Measurements from ENCODE around the gene FATE1.

Gene FATE1

GRCh38 chrX:151743651-151744470 lies 28.0 kb downstream of the FATE1 start:
- DNase-seq (ENCODE audit: low read depth): no peak

- DNase-seq (ENCODE audit: low read depth): no peak
Measured at GRCh38 chrX:151745651-151746050, 29.8 kb downstream of the FATE1 start.

GRCh38 chrX:151746502-151746901 lies 30.7 kb downstream of the FATE1 start:
- DNase-seq (ENCODE audit: low read depth): no peak

GRCh38 chrX:151750511-151750910 lies 34.7 kb downstream of the FATE1 start:
- no peak for DNase-seq (ENCODE audit: low read depth)

GRCh38 chrX:151752847-151753246 lies 37.0 kb downstream of the FATE1 start:
- no peak for DNase-seq (ENCODE audit: low read depth)

- DNase-seq (ENCODE audit: low read depth): no peak
Measured at GRCh38 chrX:151753313-151754046, 37.6 kb downstream of the FATE1 start.

- DNase-seq (ENCODE audit: low read depth): no peak
Measured at GRCh38 chrX:151754047-151754429, 38.2 kb downstream of the FATE1 start.

- DNase-seq (ENCODE audit: low read depth): no peak
Measured at GRCh38 chrX:151754641-151755215, 38.9 kb downstream of the FATE1 start.

GRCh38 chrX:151759041-151759708 lies 43.3 kb downstream of the FATE1 start:
- no peak for DNase-seq (ENCODE audit: low read depth)

GRCh38 chrX:151762802-151763201 lies 47.0 kb downstream of the FATE1 start:
- no peak for DNase-seq (ENCODE audit: low read depth)

- DNase-seq (ENCODE audit: low read depth): no peak
Measured at GRCh38 chrX:151763711-151764110, 47.9 kb downstream of the FATE1 start.

- no peak for DNase-seq (ENCODE audit: low read depth)
Measured at GRCh38 chrX:151765026-151765425, 49.2 kb downstream of the FATE1 start.

GRCh38 chrX:151771726-151772125 lies 55.9 kb downstream of the FATE1 start:
- DNase-seq (ENCODE audit: low read depth): no peak
